SK-N-SH (cell line): Measurements from ENCODE around the gene DLG1. TPM values are rescaled to one million over a fixed set of nuclear protein-coding genes. Genes with fewer than 3 reads are reported as not detected.

ENCODE experiments used
- CTCF ChIA-PET: fragments of 300-600, 350-600 bp; formaldehyde crosslinking; extraction: SDS; loops from one replicate; lab custom pipeline; 2021; lab: Yijun Ruan, JAX
- POLR2A ChIA-PET: fragments of 350-600 bp; sonication (Branson Sonifier 250); formaldehyde crosslinking; extraction: SDS; loops from one replicate; lab custom pipeline; 2020; ENCODE audit warnings: antibody characterized with exemption, inconsistent platforms; lab: Yijun Ruan, JAX
- DNase-seq: peaks from one replicate; pipeline ENCODE4 v3.0.0; 2012
- H2AFZ ChIP-seq: fragments of 200-600 bp; sonication (generic); 2 replicates; pipeline ENCODE4 v1.8.1; 2016; ENCODE audit warnings: antibody characterized with exemption, mild to moderate bottlenecking, low read depth
- H3F3A ChIP-seq: fragments of 200-600 bp; sonication (generic); replicated peaks from 2 replicates; pipeline ENCODE3; 2016; ENCODE audit warnings: antibody characterized with exemption, mild to moderate bottlenecking; ENCODE audit not compliant: insufficient read depth
- H3K27ac ChIP-seq, 2 experiments: fragments of 200-500 bp in 1 of 2; fragments of 200-600 bp in 1 of 2; sonication (Bioruptor generic) in 1 of 2; sonication (generic), shearing (Covaris generic) in 1 of 2; 2 replicates each; pipeline versions ENCODE4 v1.5.1 to v1.6.1; 2014 to 2016; ENCODE audit warnings: low read depth in 2 of 2, inconsistent platforms in 1 of 2, low read length in 1 of 2, mild to moderate bottlenecking in 1 of 2, mixed read lengths in 1 of 2
- H3K27me3 ChIP-seq: fragments of 200-600 bp; sonication (generic), shearing (Covaris generic); 2 replicates; pipeline ENCODE4 v1.6.1; 2016; ENCODE audit warnings: mixed run types; ENCODE audit not compliant: insufficient read depth
- H3K36me3 ChIP-seq, 2 experiments: fragments of 200-500 bp in 1 of 2; fragments of 200-600 bp in 1 of 2; sonication (Bioruptor generic) in 1 of 2; sonication (generic) in 1 of 2; replicated peaks in 1 of 2; 2 replicates each; pipeline versions ENCODE3 to v1.5.1; 2014 to 2016; ENCODE audit warnings: low read length in 1 of 2, mild to moderate bottlenecking in 1 of 2; ENCODE audit not compliant: insufficient read depth in 2 of 2, control insufficient read depth in 1 of 2
- H3K4me1 ChIP-seq, 2 experiments: fragments of 200-500 bp in 1 of 2; fragments of 200-600 bp in 1 of 2; sonication (Bioruptor generic) in 1 of 2; sonication (generic), shearing (Covaris generic) in 1 of 2; 2 replicates each; pipeline versions ENCODE4 v1.5.1 to v1.6.1; 2014 to 2016; ENCODE audit warnings: low read depth in 1 of 2, low read length in 1 of 2, mixed run types in 1 of 2; ENCODE audit not compliant: insufficient read depth in 2 of 2, control insufficient read depth in 1 of 2
- H3K4me2 ChIP-seq: fragments of 200-600 bp; sonication (generic), shearing (Covaris generic); 2 replicates; pipeline ENCODE4 v1.6.1; 2017; ENCODE audit warnings: mixed run types
- H3K4me3 ChIP-seq, 2 experiments: fragments of 200-500 bp in 1 of 2; fragments of 200-600 bp in 1 of 2; sonication (Bioruptor generic) in 1 of 2; sonication (generic), shearing (Covaris generic) in 1 of 2; 2 replicates each; pipeline versions ENCODE4 v1.5.1 to v1.8.1; 2014 to 2016; ENCODE audit warnings: low read depth in 2 of 2, inconsistent platforms in 1 of 2, low read length in 1 of 2, mild to moderate bottlenecking in 1 of 2, mixed read lengths in 1 of 2, moderate library complexity in 1 of 2
- H3K79me2 ChIP-seq: fragments of 200-600 bp; sonication (generic); 2 replicates; pipeline ENCODE4 v1.8.1; 2017; ENCODE audit warnings: mild to moderate bottlenecking; ENCODE audit not compliant: insufficient read depth
- H3K9ac ChIP-seq: fragments of 200-600 bp; sonication (generic); 2 replicates; pipeline ENCODE4 v1.6.1; 2017; ENCODE audit warnings: mixed run types
- H3K9me2 ChIP-seq: fragments of 200-600 bp; sonication (generic); 2 replicates; pipeline ENCODE4 v1.6.1; 2017; ENCODE audit warnings: mixed run types
- H3K9me3 ChIP-seq: fragments of 200-600 bp; sonication (generic); 2 replicates; pipeline ENCODE4 v1.6.1; 2017; ENCODE audit warnings: mixed run types, mild to moderate bottlenecking, moderate library complexity
- H4K20me1 ChIP-seq: fragments of 200-600 bp; sonication (generic); 2 replicates; pipeline ENCODE4 v1.6.1; 2017; ENCODE audit warnings: mild to moderate bottlenecking, mixed run types; ENCODE audit not compliant: insufficient read depth
- ELF1 ChIP-seq: IDR thresholded peaks from 2 replicates; pipeline ENCODE4 v1.4.0; 2012
- EP300 ChIP-seq, 2 experiments: IDR thresholded peaks; 2 replicates each; pipeline versions ENCODE4 v1.4.0 to v1.6.1; 2012; ENCODE audit warnings: borderline replicate concordance in 1 of 2, low read depth in 1 of 2, low read length in 1 of 2
- FOXM1 ChIP-seq: IDR thresholded peaks from 2 replicates; pipeline ENCODE4 v1.4.0; 2012; ENCODE audit warnings: low read depth, mild to moderate bottlenecking
- GABPA ChIP-seq: IDR thresholded peaks from 2 replicates; pipeline ENCODE4 v1.4.0; 2012; ENCODE audit warnings: low read depth, mild to moderate bottlenecking
- GATA2 ChIP-seq: sonication (generic); formaldehyde crosslinking; IDR thresholded peaks from 2 replicates; pipeline ENCODE4 v1.5.0; 2020; ENCODE audit warnings: mild to moderate bottlenecking, missing genetic modification reagents
- IRF3 ChIP-seq: fragments of 150-350 bp; IDR thresholded peaks from 2 replicates; pipeline ENCODE4 v1.6.1; 2016; ENCODE audit warnings: mild to moderate bottlenecking, low read depth, low read length
- JUND ChIP-seq: IDR thresholded peaks from 2 replicates; pipeline ENCODE4 v1.4.0; 2012
- MXI1 ChIP-seq: IDR thresholded peaks from 2 replicates; pipeline ENCODE4 v1.6.1; 2012; ENCODE audit warnings: mild to moderate bottlenecking, low read depth, low read length, improper control_type of control experiment
- POLR2AphosphoS5 ChIP-seq: IDR thresholded peaks from 2 replicates; pipeline ENCODE4 v1.6.1; 2012; ENCODE audit warnings: low read depth, low read length
- REST ChIP-seq: IDR thresholded peaks from 2 replicates; pipeline ENCODE4 v1.6.1; 2012; ENCODE audit warnings: mild to moderate bottlenecking, low read depth, low read length, moderate library complexity
- RFX5 ChIP-seq: IDR thresholded peaks from 2 replicates; pipeline ENCODE4 v1.6.1; 2012; ENCODE audit warnings: mild to moderate bottlenecking, improper control_type of control experiment, low read length
- RXRA ChIP-seq: IDR thresholded peaks from 2 replicates; pipeline ENCODE4 v1.4.0; 2012; ENCODE audit warnings: low read depth, mild to moderate bottlenecking, borderline replicate concordance
- SMC3 ChIP-seq: IDR thresholded peaks from 2 replicates; pipeline ENCODE4 v1.6.1; 2012; ENCODE audit warnings: low read depth, low read length, improper control_type of control experiment
- TCF12 ChIP-seq: IDR thresholded peaks from 2 replicates; pipeline ENCODE4 v1.4.0; 2012
- TEAD4 ChIP-seq: IDR thresholded peaks from 2 replicates; pipeline ENCODE4 v1.4.0; 2012; ENCODE audit warnings: mild to moderate bottlenecking, borderline replicate concordance; ENCODE audit not compliant: insufficient read depth
- USF2 ChIP-seq: fragments of 150-350 bp; IDR thresholded peaks from 2 replicates; pipeline ENCODE4 v1.6.1; 2017; ENCODE audit warnings: antibody characterized with exemption, low read length, low read depth, borderline replicate concordance
- ZBTB33 ChIP-seq: IDR thresholded peaks from 2 replicates; pipeline ENCODE4 v1.4.0; 2012; ENCODE audit warnings: low read depth, borderline replicate concordance
- WGBS: methylation state at CpG from one replicate; pipeline ENCODE4 v1.1.6; 2017; ENCODE audit warnings: low lambda C conversion rate; 5-methylcytosine and 5-hydroxymethylcytosine counted together
- polyA plus RNA-seq, 3 experiments: library from polyadenylated mRNA; depleted of rRNA; stranded (reverse); fragments of >200 nt; gene quantifications; 2 replicates each; pipeline ENCODE4 v1.2.3, GENCODE V29; 2012
- TF ChIP-seq, protein P1 (sequence below): IDR thresholded peaks from 2 replicates; pipeline ENCODE4 v1.4.0; 2012; ENCODE audit warnings: low read depth
- TF ChIP-seq, protein P2 (sequence below): IDR thresholded peaks from 2 replicates; pipeline ENCODE4 v1.4.0; 2012; ENCODE audit warnings: low read depth, borderline replicate concordance
- TF ChIP-seq, protein P3 (sequence below): fragments of 200-600 bp; sonication (generic); IDR thresholded peaks from 2 replicates; pipeline ENCODE4 v1.6.1; 2017; ENCODE audit warnings: antibody characterized with exemption, mild to moderate bottlenecking, moderate library complexity

DLG1 gene
- polyA plus RNA-seq, 1 of the 3 experiments (the other 2 are of a cell fraction): 16.5 TPM

- H3K4me3 ChIP-seq: no peak overlapping the region
- no peak overlapping the region for H3K4me2 ChIP-seq
- no peaks in the 10 kb centered on the region; the same call in 1 of the 2 replicates for H3K9me2 ChIP-seq
- H3K36me3 ChIP-seq: peaks cover 43 to 59% of the 10 kb centered on the region in 2 experiments
- H3K79me2 ChIP-seq: no peaks in the 10 kb centered on the region; the same call in 1 of the 2 replicates
- 93% methylated on average over 2 of the region's 2 CpGs for WGBS
- H3F3A ChIP-seq: peaks cover 3% of the 10 kb centered on the region
- DNase-seq: no peak
- H3K4me1 ChIP-seq: no peaks in the 10 kb centered on the region; a peak in 1 of 4 replicates
- H4K20me1 ChIP-seq: no peaks in the 10 kb centered on the region
- 0 out of 2 replicates have a peak, but pooled peaks cover 5% of the 10 kb centered on the region for H3K9me3 ChIP-seq
- TF ChIP-seq GATA2 (CRISPR knock-in tag): no peak
- TF ChIP-seq JUND: no peak
- TF ChIP-seq REST: no peak
- no peak for TF ChIP-seq GABPA
- TF ChIP-seq, protein P1, sequence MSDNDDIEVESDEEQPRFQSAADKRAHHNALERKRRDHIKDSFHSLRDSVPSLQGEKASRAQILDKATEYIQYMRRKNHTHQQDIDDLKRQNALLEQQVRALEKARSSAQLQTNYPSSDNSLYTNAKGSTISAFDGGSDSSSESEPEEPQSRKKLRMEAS: no peak
- TF ChIP-seq, protein P2, sequence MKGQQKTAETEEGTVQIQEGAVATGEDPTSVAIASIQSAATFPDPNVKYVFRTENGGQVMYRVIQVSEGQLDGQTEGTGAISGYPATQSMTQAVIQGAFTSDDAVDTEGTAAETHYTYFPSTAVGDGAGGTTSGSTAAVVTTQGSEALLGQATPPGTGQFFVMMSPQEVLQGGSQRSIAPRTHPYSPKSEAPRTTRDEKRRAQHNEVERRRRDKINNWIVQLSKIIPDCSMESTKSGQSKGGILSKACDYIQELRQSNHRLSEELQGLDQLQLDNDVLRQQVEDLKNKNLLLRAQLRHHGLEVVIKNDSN: no peak
- TF ChIP-seq POLR2AphosphoS5: no peak
- no peak for TF ChIP-seq FOXM1
- TF ChIP-seq MXI1: no peak
- no peak for TF ChIP-seq IRF3
- no peak for TF ChIP-seq EP300 (IDR thresholded peaks at IDR 0.05; ENCODE audit: borderline replicate concordance in 1 of 2, low read depth in 1 of 2, low read length in 1 of 2)
- no peak for TF ChIP-seq TCF12
- no peak for TF ChIP-seq ZBTB33
- no peak for TF ChIP-seq USF2
- TF ChIP-seq ELF1: no peak
- no peak for TF ChIP-seq RFX5
- TF ChIP-seq RXRA: no peak
- no peak for TF ChIP-seq TEAD4
- no peak for TF ChIP-seq SMC3
- TF ChIP-seq, protein P3, sequence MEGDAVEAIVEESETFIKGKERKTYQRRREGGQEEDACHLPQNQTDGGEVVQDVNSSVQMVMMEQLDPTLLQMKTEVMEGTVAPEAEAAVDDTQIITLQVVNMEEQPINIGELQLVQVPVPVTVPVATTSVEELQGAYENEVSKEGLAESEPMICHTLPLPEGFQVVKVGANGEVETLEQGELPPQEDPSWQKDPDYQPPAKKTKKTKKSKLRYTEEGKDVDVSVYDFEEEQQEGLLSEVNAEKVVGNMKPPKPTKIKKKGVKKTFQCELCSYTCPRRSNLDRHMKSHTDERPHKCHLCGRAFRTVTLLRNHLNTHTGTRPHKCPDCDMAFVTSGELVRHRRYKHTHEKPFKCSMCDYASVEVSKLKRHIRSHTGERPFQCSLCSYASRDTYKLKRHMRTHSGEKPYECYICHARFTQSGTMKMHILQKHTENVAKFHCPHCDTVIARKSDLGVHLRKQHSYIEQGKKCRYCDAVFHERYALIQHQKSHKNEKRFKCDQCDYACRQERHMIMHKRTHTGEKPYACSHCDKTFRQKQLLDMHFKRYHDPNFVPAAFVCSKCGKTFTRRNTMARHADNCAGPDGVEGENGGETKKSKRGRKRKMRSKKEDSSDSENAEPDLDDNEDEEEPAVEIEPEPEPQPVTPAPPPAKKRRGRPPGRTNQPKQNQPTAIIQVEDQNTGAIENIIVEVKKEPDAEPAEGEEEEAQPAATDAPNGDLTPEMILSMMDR: no peak
- TF ChIP-seq, all 33 proteins: peak for 0
- no peak overlapping the region for H3K9ac ChIP-seq
- ChIA-PET POLR2A (no interaction called here), CTCF (no interaction called here)
- no peaks in the 10 kb centered on the region for H3K27me3 ChIP-seq
- H2AFZ ChIP-seq: no peak overlapping the region
- H3K27ac ChIP-seq: peak overlapping the region in 1 of 2 experiments; percentile 34; a peak in 2 of 4 replicates
These were observed 181.3 kb downstream of the DLG1 start for GRCh38 chr3:197117114-197117513.
